Omental fat pad (tissue), 4 donors: ENCODE measurements around the gene NFIA. TPM values are rescaled to one million over a fixed set of nuclear protein-coding genes. Genes with fewer than 3 reads are reported as not detected.

Source experiments
- ATAC-seq: fragments of 150-250 bp; one replicate; pipeline ENCODE4 v1.9.1; 2016; ENCODE audit warnings: mild to moderate bottlenecking, moderate library complexity; ENCODE audit not compliant: low FRiP score
- DNase-seq: peaks from one replicate; pipeline ENCODE4 v3.0.0-alpha.2; 2019; ENCODE audit warnings: low spot score
- total RNA-seq, 4 donors: library from RNA; depleted of rRNA; stranded (reverse); fragments of >200 nt; gene quantifications; one replicate each; pipeline ENCODE4 v1.1.0, GENCODE V29; 2016
- TF ChIP-seq, protein P1 (sequence below), 3 donors: fragments of 450-650 bp; IDR thresholded peaks; one replicate each; pipeline ENCODE4 v1.5.1; 2016 to 2017; ENCODE audit warnings: antibody characterized with exemption in 3 of 3, mild to moderate bottlenecking in 3 of 3, moderate library complexity in 2 of 3

The NFIA gene
- total RNA-seq, 4 donors from 2014 or later, result 61.1 to 159 (median 77.5) TPM

DNA sequence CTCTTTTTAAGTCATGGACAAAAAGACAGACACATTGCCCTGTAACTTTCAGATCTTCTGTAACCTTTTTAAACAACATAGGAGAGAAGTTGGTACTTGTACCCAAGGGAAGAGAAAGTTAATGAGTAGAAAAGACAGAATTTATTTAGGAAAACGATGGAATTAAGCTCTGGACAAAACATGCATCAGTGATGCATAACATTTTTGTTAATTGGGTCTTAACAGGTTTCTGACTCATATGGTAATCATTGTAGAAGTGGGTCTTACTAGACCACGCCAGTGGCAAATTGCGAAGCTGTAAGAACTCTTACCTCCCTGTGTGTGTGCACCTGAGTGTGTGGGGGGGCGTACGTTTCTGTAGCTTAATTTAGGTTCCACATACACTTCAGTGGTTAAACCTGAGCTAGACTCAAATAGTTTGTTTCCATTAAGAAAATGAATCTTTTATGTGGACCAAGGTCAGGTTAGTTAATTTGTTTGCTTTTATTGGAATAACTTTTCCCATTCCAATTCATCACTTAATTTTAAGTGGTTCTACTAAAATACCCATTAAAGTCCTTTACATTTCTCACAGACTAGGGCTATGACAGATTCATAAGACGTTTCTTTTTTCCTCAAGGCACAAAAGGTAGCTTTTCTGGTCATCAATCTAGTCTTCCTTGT, 48.1 kb downstream of the NFIA start:
- no peak for DNase-seq
- TF ChIP-seq, protein P1, sequence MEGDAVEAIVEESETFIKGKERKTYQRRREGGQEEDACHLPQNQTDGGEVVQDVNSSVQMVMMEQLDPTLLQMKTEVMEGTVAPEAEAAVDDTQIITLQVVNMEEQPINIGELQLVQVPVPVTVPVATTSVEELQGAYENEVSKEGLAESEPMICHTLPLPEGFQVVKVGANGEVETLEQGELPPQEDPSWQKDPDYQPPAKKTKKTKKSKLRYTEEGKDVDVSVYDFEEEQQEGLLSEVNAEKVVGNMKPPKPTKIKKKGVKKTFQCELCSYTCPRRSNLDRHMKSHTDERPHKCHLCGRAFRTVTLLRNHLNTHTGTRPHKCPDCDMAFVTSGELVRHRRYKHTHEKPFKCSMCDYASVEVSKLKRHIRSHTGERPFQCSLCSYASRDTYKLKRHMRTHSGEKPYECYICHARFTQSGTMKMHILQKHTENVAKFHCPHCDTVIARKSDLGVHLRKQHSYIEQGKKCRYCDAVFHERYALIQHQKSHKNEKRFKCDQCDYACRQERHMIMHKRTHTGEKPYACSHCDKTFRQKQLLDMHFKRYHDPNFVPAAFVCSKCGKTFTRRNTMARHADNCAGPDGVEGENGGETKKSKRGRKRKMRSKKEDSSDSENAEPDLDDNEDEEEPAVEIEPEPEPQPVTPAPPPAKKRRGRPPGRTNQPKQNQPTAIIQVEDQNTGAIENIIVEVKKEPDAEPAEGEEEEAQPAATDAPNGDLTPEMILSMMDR (IDR thresholded peaks at IDR 0.05), result no peak
- no peak for ATAC-seq

DNA sequence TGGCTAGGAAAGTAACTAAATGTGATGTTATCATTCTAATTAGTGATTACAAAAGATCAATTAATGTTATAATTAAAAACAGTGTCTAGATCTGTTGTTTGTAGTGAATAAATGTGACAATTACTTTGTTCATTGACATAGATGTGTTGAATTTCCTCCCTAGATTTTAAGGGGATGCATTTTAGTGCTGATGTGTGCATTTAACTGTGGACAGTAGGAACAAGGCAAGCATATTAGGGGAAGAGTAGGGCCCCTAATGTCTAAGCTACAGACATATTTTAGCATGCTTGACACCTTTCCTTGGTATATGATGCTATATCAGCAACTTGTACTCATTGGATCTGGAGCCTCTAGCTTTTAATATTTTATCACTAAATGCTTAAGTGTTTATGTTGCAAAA, 48.9 kb downstream of the NFIA start:
- no peak for ATAC-seq
- no peak for DNase-seq
- TF ChIP-seq, protein P1 (IDR thresholded peaks at IDR 0.05), result no peak

DNA sequence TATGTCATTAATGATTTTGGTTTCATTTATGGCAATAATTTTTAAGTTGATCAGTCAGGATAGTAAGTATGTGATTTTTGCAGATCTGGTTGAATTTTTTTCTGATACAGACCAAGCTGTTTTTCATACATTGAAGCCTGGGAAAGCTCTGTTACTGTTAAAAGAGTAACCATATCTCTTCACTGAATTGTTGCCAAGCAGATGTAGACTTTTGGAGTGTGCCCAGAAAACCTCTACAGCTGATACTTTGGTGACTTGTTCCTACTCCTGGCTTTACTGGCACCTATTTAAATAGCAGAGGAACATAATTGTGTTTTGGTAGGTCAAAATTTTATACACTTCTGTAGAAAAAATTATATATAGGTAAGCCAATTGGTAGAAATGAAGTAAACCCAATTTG, 49.4 kb downstream of the NFIA start:
- ATAC-seq, result no peak
- no peak for DNase-seq
- TF ChIP-seq, protein P1 (IDR thresholded peaks at IDR 0.05), result no peak

DNA sequence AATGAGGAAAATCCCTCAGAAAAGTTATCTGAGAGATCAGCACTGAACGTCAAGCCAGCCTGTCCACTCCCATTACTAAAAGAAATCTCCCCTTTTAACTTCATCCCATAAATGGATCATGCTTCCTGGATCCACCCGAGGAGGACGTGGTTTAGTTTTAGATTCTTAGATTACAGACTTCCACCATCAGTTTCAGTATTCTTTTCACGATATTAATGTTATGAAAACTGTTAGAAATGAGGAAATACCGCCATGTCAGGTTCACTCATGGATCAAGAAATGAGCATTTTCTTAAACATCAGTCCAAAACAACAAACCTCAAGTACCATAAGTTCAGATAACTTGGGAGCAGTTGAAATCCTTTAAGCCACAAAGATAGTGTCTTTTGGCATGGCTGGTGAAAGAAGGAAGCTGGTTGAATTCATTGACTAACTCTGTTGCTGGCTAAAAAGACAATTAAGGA, 49.8 kb downstream of the NFIA start:
- ATAC-seq (no peak), DNase-seq (no peak)
- TF ChIP-seq, protein P1 (IDR thresholded peaks at IDR 0.05), result no peak

DNA sequence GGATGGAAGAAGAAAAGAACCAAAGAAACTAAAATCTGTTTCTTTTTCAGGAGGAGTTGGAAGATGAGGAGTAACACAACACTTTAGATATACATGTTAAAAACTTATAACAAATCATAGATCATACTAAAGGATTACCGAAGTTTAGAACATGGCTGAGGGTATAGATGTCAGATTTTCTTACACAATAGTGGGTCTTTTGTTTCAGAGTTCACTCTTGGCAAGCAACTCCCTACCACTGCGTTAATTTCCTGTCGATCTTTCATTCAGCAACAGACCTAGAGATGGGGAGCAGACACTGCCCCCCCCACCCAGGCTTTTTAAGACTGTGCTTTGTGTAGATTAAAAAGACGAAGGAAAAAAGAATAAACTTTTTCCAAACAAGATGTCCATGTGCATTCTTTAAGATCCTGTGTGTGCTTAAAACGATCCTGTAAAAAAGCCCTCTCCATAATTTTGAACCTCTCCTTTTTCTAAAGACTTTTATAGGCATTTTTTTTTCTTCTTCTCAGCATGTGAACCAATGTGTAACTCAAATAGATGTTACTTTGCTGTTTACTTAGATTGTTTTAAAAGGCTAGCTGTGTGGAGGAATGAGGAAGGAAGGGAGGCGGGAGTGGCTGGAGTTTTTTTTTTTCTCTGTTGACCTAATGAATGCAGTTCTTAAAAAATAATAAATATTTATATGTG, 50.4 kb downstream of the NFIA start:
- TF ChIP-seq, protein P1 (IDR thresholded peaks at IDR 0.05), result no peak
- DNase-seq (no peak), ATAC-seq (no peak)

DNA sequence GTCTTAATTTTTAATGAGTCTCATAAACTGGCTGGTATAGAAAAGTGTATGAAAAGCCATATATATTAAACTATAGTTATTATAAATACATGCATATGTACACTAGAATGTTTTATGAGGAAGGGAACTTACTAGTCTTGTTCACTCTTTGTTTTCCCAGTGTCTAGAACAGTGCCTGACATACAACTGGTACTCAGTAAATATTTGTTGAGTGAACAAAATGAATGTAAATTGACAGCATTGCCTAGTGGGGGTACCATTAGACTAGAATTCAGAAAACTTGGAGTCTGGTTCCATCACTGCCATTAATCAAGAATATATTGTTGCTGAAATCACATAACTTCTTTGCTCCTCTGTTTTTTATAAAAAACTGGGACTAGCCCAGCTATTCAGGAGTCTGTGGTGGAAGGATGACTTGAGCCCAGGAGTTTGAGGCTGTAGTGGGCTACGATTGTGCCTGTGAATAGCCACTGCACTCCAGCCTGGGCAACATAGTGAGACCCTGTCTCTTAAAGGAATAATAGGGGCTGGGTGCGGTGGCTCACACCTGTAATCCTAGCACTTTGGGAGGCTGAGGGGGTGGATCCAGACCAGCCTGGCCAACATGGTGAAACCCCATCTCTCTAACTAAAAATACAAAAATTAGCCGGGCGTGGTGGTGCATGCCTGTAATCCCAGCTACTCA, 51.1 kb downstream of the NFIA start:
- DNase-seq, result no peak
- TF ChIP-seq, protein P1 (IDR thresholded peaks at IDR 0.05), result no peak
- ATAC-seq, result no peak
